ENCODE measurements around the gene ALG1L2.
"Not testable (repeated sequence)": the region's sequence is repeated elsewhere in the genome, so short reads cannot be mapped to it uniquely, and the experiment has no call there.

The ALG1L2 gene

GRCh38 chr3:130081351-130081881, at the start of gene ALG1L2:
Gene ALG1L2 (plus strand): TSS chr3:130081831. CDS start chr3:130082017, 186 bp downstream.
- no peak for DNase-seq

- not testable (repeated sequence) for DNase-seq
These were observed 44.4 kb upstream of the ALG1L2 start for GRCh38 chr3:130037126-130037815.

GRCh38 chr3:130042736-130043135, 38.9 kb upstream of the ALG1L2 start:
- DNase-seq, result not testable (repeated sequence)

- DNase-seq, result not testable (repeated sequence)
These were observed 38.0 kb upstream of the ALG1L2 start for GRCh38 chr3:130043658-130044057.

- no peak for DNase-seq
These were observed 37.3 kb upstream of the ALG1L2 start for GRCh38 chr3:130044370-130044769.

GRCh38 chr3:130048726-130049125, 32.9 kb upstream of the ALG1L2 start:
- no peak for DNase-seq

- DNase-seq, result not testable (repeated sequence)
These were observed 29.3 kb upstream of the ALG1L2 start for GRCh38 chr3:130052366-130052765.

- not testable (repeated sequence) for DNase-seq
These were observed 28.7 kb upstream of the ALG1L2 start for GRCh38 chr3:130052965-130053364.

- DNase-seq, result not testable (repeated sequence)
These were observed 23.9 kb upstream of the ALG1L2 start for GRCh38 chr3:130057536-130058266.

- not testable (repeated sequence) for DNase-seq
These were observed 23.4 kb upstream of the ALG1L2 start for GRCh38 chr3:130058267-130058657.

GRCh38 chr3:130058716-130059115, 22.9 kb upstream of the ALG1L2 start:
- not testable (repeated sequence) for DNase-seq

- DNase-seq, result not testable (repeated sequence)
These were observed 22.5 kb upstream of the ALG1L2 start for GRCh38 chr3:130059162-130059561.

- DNase-seq, result no peak
These were observed 8.0 kb upstream of the ALG1L2 start for GRCh38 chr3:130073582-130073981.

GRCh38 chr3:130077636-130078035, 4.0 kb upstream of the ALG1L2 start:
- no peak for DNase-seq

- DNase-seq, result not testable (repeated sequence)
These were observed 1.9 kb downstream of the ALG1L2 start for GRCh38 chr3:130083363-130084090.

GRCh38 chr3:130084436-130084980, 2.9 kb downstream of the ALG1L2 start:
- DNase-seq, result no peak

GRCh38 chr3:130085881-130086280, 4.2 kb downstream of the ALG1L2 start:
- DNase-seq, result no peak

- DNase-seq, result not testable (repeated sequence)
These were observed 5.0 kb downstream of the ALG1L2 start for GRCh38 chr3:130086628-130087027.

- no peak for DNase-seq
These were observed 6.4 kb downstream of the ALG1L2 start for GRCh38 chr3:130088061-130088460.

- not testable (repeated sequence) for DNase-seq
These were observed 9.1 kb downstream of the ALG1L2 start for GRCh38 chr3:130090681-130091080.

- no peak for DNase-seq
These were observed 10.3 kb downstream of the ALG1L2 start for GRCh38 chr3:130091958-130092357.

- DNase-seq, result peak; percentile 73
These were observed 12.2 kb downstream of the ALG1L2 start for GRCh38 chr3:130093741-130094391.
